DND-41 (cell line): Measurements from ENCODE around the gene MCTP2.
"Not testable (repeated sequence)": the region's sequence is repeated elsewhere in the genome, so short reads cannot be mapped to it uniquely, and the experiment has no call there.

Source experiments
- ATAC-seq: fragments of 200-7000 bp; cut with Tn5 transposase; 3 replicates; pipeline ENCODE4 v1.9.1; 2021; ENCODE audit warnings: low read depth; ENCODE audit not compliant: insufficient read depth
- DNase-seq: peaks from one replicate; pipeline ENCODE4 v3.0.0-alpha.2; 2020
- H2AFZ ChIP-seq: 2 replicates; pipeline ENCODE4 v1.6.0; 2012; ENCODE audit warnings: low read depth, low read length
- H3K27ac ChIP-seq: 2 replicates; pipeline ENCODE4 v1.5.1; 2012; ENCODE audit warnings: low read length, inconsistent platforms
- H3K27me3 ChIP-seq: fragments of 200-600 bp; sonication (generic); 2 replicates; pipeline ENCODE4 v1.6.0; 2012; ENCODE audit warnings: low read length, mild to moderate bottlenecking, inconsistent platforms; ENCODE audit not compliant: insufficient read depth, poor library complexity
- H3K36me3 ChIP-seq: 2 replicates; pipeline ENCODE4 v1.5.1; 2012; ENCODE audit warnings: low read length, inconsistent platforms; ENCODE audit not compliant: insufficient read depth
- H3K4me1 ChIP-seq: 2 replicates; pipeline ENCODE4 v1.5.1; 2012; ENCODE audit warnings: mild to moderate bottlenecking, low read length; ENCODE audit not compliant: insufficient read depth
- H3K4me2 ChIP-seq: 2 replicates; pipeline ENCODE4 v1.6.0; 2012; ENCODE audit warnings: mild to moderate bottlenecking, moderate library complexity, low read length, inconsistent platforms; ENCODE audit not compliant: insufficient read depth
- H3K4me3 ChIP-seq, 2 experiments: fragments of 200-600 bp in 1 of 2; shearing (Covaris generic) in 1 of 2; 2 replicates each; pipeline ENCODE4 v1.5.1; 2012 to 2016; ENCODE audit warnings: inconsistent platforms in 2 of 2, low read length in 2 of 2, mild to moderate bottlenecking in 2 of 2, low read depth in 1 of 2, moderate library complexity in 1 of 2
- H3K79me2 ChIP-seq: 2 replicates; pipeline ENCODE4 v1.6.0; 2012; ENCODE audit warnings: low read length, inconsistent platforms; ENCODE audit not compliant: insufficient read depth
- H3K9ac ChIP-seq: 2 replicates; pipeline ENCODE4 v1.6.0; 2012; ENCODE audit warnings: low read depth, mild to moderate bottlenecking, inconsistent platforms, low read length, moderate library complexity
- H3K9me3 ChIP-seq: 2 replicates; pipeline ENCODE4 v1.5.1; 2012; ENCODE audit warnings: low read length, moderate library complexity, mild to moderate bottlenecking, inconsistent platforms; ENCODE audit not compliant: insufficient read depth, severe bottlenecking
- H4K20me1 ChIP-seq: 2 replicates; pipeline ENCODE4 v1.6.0; 2012; ENCODE audit warnings: low read length; ENCODE audit not compliant: insufficient read depth
- EZH2 ChIP-seq: IDR thresholded peaks from 3 replicates; pipeline ENCODE4 v1.6.1; 2012; ENCODE audit warnings: borderline replicate concordance, low read depth, mild to moderate bottlenecking, moderate library complexity, low read length, inconsistent platforms; ENCODE audit not compliant: severe bottlenecking
- TF ChIP-seq, protein P1 (sequence below): IDR thresholded peaks from 2 replicates; pipeline ENCODE4 v1.5.1; 2012; ENCODE audit warnings: borderline replicate concordance, low read length, moderate library complexity, mild to moderate bottlenecking; ENCODE audit not compliant: poor library complexity, severe bottlenecking; ENCODE audit errors: extremely low read depth

MCTP2 gene

GRCh38 chr15:94238539-94239118 is 7.3 kb downstream of the MCTP2 start:
- Histone ChIP-seq H3K27ac (no peak overlapping the region), H3K4me2 (no peak overlapping the region), H2AFZ (no peak overlapping the region), H3K9ac (no peak overlapping the region), H3K79me2 (peaks cover 9% of the 10 kb centered on the region; the same call in 1 of the 2 replicates), H3K4me1 (no peaks in the 10 kb centered on the region), H3K36me3 (no peaks in the 10 kb centered on the region), H3K27me3 (no peaks in the 10 kb centered on the region), H3K9me3 (no peaks in the 10 kb centered on the region), H3K4me3 (no peak overlapping the region), H4K20me1 (no peaks in the 10 kb centered on the region)
- TF ChIP-seq, protein P1, sequence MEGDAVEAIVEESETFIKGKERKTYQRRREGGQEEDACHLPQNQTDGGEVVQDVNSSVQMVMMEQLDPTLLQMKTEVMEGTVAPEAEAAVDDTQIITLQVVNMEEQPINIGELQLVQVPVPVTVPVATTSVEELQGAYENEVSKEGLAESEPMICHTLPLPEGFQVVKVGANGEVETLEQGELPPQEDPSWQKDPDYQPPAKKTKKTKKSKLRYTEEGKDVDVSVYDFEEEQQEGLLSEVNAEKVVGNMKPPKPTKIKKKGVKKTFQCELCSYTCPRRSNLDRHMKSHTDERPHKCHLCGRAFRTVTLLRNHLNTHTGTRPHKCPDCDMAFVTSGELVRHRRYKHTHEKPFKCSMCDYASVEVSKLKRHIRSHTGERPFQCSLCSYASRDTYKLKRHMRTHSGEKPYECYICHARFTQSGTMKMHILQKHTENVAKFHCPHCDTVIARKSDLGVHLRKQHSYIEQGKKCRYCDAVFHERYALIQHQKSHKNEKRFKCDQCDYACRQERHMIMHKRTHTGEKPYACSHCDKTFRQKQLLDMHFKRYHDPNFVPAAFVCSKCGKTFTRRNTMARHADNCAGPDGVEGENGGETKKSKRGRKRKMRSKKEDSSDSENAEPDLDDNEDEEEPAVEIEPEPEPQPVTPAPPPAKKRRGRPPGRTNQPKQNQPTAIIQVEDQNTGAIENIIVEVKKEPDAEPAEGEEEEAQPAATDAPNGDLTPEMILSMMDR, result no peak
- no peak for TF ChIP-seq EZH2
- ATAC-seq (no peak), DNase-seq (no peak)

DNA sequence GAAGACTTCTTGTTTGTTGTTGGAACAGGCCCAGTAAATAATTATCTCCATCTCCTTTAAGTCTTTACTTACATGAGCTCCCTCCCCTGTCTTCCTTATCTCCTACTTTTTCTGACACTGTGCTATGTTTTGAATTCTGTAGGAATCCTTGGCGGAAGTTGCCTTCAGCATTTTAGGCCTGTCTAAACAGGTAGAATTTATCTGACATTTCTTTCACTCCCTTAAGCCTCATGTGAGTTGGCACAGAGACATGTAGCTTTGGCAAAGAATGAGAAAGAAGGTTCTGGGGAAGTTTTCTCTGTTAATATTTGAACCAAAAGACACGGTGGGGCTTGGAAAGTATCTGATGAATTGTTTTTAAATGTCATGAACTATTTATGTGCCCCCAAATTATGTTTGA is 8.1 kb downstream of the MCTP2 start:
- Histone ChIP-seq H3K4me1 (no peaks in the 10 kb centered on the region), H3K36me3 (no peaks in the 10 kb centered on the region), H3K27ac (no peak overlapping the region), H2AFZ (no peak overlapping the region), H3K4me3 (no peak overlapping the region), H3K4me2 (no peak overlapping the region), H3K9ac (no peak overlapping the region), H3K79me2 (peaks cover 9% of the 10 kb centered on the region; the same call in 1 of the 2 replicates), H4K20me1 (no peaks in the 10 kb centered on the region), H3K9me3 (no peaks in the 10 kb centered on the region), H3K27me3 (no peaks in the 10 kb centered on the region)
- no peak for TF ChIP-seq EZH2
- TF ChIP-seq, protein P1, result no peak
- no peak for DNase-seq
- no peak for ATAC-seq

DNA sequence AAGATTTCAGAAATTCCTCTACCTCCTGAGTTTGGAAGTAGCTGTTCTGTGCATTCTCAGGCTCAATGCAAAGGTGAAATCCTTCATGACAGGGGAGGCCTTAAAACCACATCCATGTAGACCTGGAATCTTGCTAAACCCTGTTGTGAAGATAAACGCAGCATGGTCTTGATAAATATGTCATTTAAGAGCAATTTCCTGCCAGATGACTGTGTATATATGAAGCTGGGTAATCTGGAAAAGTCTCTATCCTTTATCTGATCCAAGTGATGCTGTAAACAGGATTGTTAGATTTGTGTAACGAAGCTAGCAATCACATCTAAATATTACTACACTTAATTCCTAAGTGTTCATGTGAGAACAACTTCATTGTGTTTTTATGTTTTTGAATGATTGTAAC is 9.1 kb downstream of the MCTP2 start:
- no peaks in the 10 kb centered on the region for H3K27me3 ChIP-seq
- H3K79me2 ChIP-seq, result peaks cover 9% of the 10 kb centered on the region; the same call in 1 of the 2 replicates
- TF ChIP-seq, protein P1, result no peak
- TF ChIP-seq EZH2, result no peak
- H2AFZ ChIP-seq, result no peak overlapping the region
- no peak overlapping the region for H3K4me3 ChIP-seq
- no peak for ATAC-seq
- H4K20me1 ChIP-seq, result no peaks in the 10 kb centered on the region
- H3K4me2 ChIP-seq, result no peak overlapping the region
- H3K4me1 ChIP-seq, result no peaks in the 10 kb centered on the region
- DNase-seq, result no peak
- H3K9me3 ChIP-seq, result no peaks in the 10 kb centered on the region
- no peaks in the 10 kb centered on the region for H3K36me3 ChIP-seq
- H3K9ac ChIP-seq, result no peak overlapping the region
- H3K27ac ChIP-seq, result no peak overlapping the region

GRCh38 chr15:94242257-94242656 is 10.9 kb downstream of the MCTP2 start:
- no peak overlapping the region for H3K4me2 ChIP-seq

GRCh38 chr15:94243003-94243402 is 11.6 kb downstream of the MCTP2 start:
- H3K36me3 ChIP-seq, H3K4me1 ChIP-seq, H3K4me2 ChIP-seq, H3K4me3 ChIP-seq, H3K9me3 ChIP-seq, H3K9ac ChIP-seq, H2AFZ ChIP-seq, H3K79me2 ChIP-seq, DNase-seq, H3K27me3 ChIP-seq, H4K20me1 ChIP-seq, H3K27ac ChIP-seq, ATAC-seq: not testable (repeated sequence)

More at GRCh38 chr15:94242257-94242656, 10.9 kb downstream of the MCTP2 start:
- no peaks in the 10 kb centered on the region for H3K9me3 ChIP-seq
- ATAC-seq (no peak), DNase-seq (no peak)
- H3K27me3 ChIP-seq, result no peaks in the 10 kb centered on the region
- H3K9ac ChIP-seq, result no peak overlapping the region
- no peaks in the 10 kb centered on the region for H3K4me1 ChIP-seq
- H3K4me3 ChIP-seq, result no peak overlapping the region
- H3K27ac ChIP-seq, result no peak overlapping the region
- H3K79me2 ChIP-seq, result 0 out of 2 replicates have a peak, but pooled peaks cover 2% of the 10 kb centered on the region
- TF ChIP-seq, protein P1, result no peak
- no peak for TF ChIP-seq EZH2
- H2AFZ ChIP-seq, result no peak overlapping the region
- no peaks in the 10 kb centered on the region for H4K20me1 ChIP-seq
- no peaks in the 10 kb centered on the region for H3K36me3 ChIP-seq
